ENCODE results near the gene GOSR2.

DNA sequence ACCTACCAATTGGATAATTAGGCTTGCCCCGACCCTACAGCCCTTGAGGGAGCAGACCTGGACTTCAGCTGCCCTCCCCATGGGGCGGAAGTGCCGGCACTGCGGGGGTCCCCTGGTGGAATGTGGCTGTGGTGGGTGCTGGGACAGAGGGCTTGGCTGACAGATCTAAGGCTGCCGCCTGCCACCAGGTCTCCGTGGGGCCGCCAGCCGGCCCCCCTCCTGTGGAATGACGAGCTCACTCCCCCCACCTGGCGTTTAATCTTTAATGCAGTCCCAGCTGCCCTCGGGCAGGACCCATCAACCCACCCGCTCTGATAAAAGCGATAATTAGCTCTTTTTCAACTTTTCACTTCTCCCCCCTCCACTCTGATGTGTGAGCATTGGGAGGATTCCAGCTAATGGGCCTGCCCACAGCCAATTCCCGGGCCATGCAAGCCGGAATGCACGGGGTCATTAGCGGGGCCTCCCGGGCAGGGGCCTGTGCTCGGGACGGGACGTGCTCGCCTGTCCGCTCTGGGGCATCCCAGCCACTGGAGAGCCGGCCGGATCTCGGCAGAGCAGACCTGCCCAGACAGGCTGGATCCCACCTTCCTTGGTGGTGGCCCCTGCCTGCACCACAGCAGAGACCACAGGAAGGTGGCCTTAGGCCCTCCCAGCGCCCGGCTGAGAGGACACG is 28.3 kb upstream of the GOSR2 start:
- no peak for TF ChIP-seq EZH2 (IDR thresholded peaks at IDR 0.05; ENCODE audit: borderline replicate concordance, low read length)
- TF ChIP-seq CTCF (conservative IDR thresholded peaks at IDR 0.05 in 1 of 2, IDR thresholded peaks at IDR 0.05 in 1 of 2; ENCODE audit: extremely low read depth in 1 of 2, insufficient read depth in 1 of 2, low read depth in 1 of 2, low read length in 2 of 2) = no peak

Measured in mammary epithelial cell (primary cell).